Stimulated activated CD4-positive, alpha-beta T cell treated with anti-CD3 and anti-CD28 coated beads, TNF-alpha, amount 100 ng/mL, for 48 hours (primary cell): ENCODE data around the gene CHAC1.
"Not testable (repeated sequence)": the region's sequence is repeated elsewhere in the genome, so short reads cannot be mapped to it uniquely, and the experiment has no call there.

Experiments
- DNase-seq, 3 donors: peaks; one replicate each; pipeline ENCODE4 v3.0.0-alpha.2; 2020; ENCODE audit warnings: low read depth in 3 of 3

CHAC1 gene

DNA sequence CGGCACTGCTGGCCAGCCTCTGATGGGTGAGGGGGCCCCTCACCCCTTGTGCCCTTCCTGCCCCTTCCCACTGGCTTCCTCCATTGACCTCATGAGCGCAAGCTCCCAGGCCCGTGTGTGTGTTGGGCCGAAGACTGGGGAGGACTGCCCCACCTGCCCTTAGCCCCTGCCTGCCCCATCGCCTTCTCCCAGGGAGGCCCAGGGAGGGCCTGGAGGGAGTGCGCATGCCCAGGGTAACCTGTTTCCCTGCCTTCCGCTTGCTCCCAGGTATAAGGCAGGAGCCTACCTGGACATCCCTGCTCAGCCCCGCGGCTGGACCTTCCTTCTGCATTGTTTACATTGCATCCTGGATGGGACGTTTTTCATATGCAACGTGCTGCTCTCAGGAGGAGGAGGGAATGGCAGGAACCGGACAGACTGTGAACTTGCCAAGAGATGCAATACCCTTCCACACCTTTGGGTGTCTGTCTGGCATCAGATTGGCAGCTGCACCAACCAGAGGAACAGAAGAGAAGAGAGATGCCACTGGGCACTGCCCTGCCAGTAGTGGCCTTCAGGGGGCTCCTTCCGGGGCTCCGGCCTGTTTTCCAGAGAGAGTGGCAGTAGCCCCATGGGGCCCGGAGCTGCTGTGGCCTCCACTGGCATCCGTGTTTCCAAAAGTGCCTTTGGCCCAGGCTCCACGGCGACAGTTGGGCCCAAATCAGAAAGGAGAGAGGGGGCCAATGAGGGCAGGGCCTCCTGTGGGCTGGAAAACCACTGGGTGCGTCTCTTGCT, 15.3 kb upstream of the CHAC1 start:
- no peak for DNase-seq

DNA sequence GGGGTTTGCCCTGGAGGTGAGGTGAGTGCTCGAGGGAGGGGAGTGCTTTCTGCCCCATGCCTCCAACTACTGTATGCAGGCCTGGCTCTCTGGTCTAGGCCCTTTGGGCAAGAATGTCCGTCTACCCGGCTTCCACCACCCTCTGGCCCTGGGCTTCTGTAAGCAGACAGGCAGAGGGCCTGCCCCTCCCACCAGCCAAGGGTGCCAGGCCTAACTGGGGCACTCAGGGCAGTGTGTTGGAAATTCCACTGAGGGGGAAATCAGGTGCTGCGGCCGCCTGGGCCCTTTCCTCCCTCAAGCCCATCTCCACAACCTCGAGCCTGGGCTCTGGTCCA, 14.8 kb upstream of the CHAC1 start:
- no peak for DNase-seq

DNA sequence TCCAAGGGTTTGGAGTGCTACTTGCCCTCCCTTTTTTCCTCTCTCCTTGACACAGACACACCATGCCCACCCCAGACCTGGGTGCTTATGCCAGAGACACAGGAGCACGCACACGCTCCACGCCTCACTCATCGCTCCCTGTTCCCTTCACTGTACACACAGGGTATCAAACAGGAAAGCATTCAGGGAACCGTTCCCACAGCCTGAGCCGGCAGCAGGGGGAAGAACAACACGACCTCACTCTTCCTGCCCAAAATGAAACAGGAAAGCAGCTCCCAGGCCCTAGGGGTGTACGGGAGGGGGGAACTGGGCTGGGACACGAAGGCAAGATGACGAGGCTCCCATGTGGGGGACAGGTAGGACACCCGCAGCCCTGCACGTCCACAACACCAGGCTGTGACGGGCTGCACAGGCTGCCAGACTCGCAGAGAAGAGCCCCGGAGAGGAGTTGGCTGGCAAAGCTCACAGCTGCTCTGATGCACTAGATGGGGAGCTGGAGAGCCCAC, 12.9 kb upstream of the CHAC1 start:
- DNase-seq: no peak

DNA sequence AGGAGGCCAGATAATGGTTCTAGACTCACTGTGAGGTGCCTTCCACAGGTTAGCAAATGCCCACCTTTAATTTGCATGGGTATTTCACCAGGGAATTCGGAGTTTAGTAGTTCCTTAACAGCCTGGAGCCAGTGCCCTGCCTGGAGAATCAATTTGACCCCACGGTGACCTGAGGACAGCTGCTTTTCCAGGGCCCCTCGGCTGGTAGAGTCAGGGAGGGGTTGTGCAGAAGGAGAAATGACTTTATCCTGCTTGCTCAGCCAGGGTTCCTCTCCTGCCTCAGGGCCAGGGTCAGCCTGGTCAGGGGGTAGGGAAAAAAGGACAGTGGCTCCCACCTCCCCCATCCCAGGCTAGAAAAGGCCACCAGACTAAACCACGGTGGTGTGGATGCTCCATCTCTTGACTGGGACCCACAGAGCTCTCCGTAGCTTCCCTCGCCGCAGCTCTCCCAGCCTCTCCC, 12.2 kb upstream of the CHAC1 start:
- DNase-seq: no peak

DNA sequence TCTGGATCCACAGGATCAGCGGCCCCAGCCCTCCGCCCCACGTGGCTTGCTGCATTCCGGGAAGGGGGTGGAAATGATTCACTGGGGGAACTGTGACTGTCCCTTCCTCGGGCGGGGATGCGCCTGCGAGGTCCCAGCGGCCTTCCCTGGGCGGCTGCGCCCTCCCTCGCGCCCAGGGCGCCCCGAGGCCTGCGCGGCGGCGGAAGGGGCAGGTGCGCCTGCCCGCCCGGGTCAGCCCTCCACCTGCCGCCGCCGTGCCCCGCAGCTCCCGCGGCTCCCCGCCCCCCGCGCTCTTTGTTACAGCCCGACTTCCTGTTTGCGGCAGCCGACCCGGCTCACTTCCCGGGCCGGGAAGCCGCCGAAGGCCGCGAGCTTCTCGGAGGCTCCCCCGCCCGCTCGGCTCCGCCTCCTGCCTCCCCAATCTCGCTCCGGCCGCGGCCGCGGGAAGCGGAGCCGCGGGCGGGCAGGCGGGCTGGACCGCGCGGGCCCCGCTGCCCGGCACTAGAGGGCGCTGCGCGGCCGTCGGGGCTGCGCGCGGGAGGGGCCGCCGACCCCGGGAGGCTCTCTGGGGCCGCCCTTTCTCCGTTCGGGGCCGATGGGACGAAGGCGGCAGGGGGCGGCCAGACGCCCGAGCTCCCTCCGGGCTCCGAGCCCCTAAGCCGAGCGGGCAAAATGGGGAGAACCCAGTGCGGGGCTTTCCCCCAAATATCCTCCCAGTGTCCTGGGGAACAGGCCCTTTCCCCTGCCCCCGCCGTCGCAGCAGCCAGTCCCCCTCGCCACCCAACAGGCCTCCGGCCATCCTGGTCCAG, 11.5 kb upstream of the CHAC1 start:
- peak; percentile 37 to 63 (median 39) for DNase-seq

DNA sequence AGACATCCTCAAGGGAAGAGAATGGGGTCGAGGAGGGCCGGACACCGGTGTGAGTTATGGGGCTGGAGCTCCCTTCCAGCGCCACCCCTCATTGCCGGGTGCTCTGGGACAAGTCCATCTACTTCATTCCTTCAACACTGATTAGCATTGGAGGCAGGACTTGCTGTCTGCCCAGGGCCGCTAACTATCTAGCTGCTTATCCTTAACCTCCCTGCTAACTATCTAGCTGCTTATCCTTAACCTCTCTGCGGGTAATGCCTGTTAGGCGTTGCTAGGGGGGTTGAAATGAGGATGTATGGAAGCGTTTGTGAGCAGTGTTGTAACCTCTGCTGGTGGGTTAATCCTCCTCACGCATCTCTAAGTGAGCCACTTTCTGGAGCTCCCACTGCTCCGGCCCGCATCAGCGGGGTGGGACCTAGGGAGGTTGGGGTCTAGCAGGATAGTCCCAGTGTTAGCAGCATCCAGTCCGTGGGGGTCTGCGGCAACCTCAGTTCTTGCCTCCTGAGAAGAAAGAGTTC, 10.9 kb upstream of the CHAC1 start:
- DNase-seq: no peak

DNA sequence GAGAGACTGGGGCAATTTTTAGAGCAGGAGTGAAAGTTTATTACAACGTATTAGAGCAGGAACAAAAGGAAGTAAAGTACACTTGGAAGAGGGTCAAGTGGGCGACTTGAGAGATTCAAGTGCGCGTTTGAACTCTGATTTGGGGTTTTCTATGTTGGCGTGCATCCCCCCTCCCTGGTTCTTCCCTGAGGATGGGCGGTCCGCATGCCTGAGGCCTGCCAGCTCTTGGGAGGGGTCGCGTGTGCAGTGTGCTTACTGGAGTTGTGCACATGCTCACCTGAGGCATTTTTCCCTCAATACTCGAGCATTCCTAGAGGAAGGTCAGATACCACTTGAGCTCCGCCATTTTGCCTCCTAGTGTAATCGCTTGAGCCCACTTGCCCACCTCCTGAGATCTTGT, 10.4 kb upstream of the CHAC1 start:
- no peak for DNase-seq

DNA sequence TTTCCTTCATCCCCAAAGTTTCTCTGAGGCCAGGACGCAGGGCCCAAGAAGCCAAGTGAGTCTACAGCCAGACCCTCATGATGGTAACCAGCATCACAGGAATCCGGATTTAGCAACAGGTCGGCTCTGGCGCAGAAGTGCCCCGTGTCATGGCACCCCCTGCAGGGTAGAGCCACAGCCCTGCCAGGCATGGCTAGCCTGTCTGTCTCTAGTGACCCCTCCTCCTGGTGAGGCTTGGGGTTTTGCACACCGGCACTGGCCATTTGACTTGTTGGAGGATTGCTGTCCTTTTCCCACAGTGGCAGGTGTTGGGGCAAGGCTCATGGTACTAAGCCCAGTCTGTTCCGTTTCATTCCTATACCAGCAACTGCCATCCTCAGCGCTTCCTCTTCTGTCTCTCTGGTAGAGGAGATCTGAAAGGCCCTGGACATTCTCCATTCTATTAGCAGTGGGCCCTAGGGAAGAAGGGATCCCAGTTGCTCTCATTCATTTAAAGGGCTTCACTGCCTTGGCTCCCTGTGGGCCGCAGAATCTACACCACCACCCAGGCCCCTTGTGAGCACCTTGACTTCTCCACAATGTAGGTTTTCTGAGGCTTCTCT, 9.4 kb upstream of the CHAC1 start:
- no peak for DNase-seq

DNA sequence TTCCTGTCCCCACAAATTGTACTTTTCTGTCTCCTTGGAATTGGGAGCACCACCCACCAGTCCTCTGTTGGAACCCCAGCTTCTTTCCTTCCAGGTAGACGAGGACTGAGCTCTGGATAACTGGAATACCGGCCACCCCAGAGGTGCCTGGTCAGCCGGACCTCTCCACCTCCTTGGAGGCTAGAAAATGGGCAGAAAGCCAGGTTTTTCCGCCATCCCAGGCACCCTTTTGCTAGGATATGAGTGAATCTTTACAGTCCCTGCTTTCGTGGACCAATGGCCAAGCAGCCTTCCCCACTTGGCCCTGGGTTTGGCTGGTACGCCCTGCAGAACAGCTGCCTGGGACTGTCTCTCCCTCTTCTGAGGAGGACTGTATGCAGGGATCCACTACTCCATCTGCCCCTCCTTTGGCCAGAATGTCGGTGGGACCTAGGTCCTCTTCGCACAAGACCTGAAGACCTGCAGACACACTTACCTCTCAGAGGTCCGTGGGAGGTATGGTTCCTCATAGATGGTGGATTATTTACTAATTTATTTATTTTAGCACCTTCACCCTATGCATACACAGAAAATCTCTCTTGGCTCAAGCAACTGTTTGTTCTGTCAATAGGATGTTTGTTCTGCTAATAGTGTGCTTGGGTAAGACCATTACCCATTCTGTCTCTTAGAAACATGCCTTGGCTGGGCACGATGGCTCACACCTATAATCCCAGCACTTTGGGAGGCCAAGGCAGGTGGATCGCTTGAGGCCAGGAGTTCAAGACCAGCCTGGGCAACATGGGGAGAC, 8.6 kb upstream of the CHAC1 start:
- DNase-seq: no peak

DNA sequence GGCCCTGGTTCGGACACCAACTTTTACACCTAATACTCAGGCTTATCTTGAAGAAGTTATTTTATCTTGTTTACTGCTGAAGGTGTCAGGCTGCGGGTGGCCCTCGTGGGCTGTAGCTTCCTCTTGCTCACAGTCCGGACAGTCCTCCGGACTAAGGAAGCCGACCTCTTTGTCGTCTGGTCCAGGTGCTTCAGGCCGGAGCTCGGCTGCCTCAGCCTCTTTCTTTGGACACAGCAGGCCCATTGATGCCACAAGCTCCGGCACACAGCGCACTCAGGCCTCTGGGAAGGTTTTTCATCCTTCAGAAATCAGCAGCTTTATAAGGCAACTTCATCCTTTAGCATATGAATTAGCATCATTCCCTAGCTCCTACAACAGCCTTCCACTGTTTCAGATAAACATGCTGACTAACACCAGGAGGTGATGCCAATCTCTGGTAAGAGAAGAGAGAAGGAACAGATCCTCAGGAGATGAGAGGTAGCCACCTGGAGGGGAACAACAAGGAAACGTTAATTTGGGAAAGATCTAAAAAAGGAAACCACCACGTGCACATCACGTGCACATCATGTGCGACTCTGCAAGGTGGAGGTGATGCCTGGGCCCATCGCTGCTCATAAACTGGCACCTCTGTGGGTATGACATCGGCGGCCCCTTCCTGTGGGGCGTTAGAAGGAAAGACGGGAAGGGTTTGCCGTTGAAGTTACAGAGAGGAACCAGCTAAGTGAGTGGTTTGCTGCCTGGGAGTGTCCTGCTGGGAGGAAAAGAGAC, 4.4 kb upstream of the CHAC1 start:
- DNase-seq: no peak

DNA sequence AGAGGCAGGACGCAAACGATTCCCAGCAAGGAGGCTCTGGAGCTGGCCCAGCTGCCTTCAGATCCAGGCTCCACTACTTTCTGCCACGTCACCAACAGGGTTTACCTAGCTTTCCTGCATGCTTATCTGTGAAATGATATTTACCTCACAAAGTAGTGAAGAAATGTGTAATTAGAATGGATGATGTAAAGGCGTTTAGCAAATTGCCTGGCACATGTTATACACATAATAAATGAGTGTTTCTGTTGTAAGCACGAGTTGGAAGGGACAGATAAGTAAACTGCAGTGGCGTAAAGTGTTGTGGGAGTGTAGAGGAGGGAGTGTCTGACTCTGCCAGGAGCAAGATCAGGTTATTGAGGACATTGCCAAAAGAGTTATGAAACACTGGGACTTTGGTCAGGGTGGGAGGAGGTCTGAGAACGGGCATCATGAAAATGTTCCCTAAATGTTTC, 3.5 kb upstream of the CHAC1 start:
- DNase-seq: no peak

DNA sequence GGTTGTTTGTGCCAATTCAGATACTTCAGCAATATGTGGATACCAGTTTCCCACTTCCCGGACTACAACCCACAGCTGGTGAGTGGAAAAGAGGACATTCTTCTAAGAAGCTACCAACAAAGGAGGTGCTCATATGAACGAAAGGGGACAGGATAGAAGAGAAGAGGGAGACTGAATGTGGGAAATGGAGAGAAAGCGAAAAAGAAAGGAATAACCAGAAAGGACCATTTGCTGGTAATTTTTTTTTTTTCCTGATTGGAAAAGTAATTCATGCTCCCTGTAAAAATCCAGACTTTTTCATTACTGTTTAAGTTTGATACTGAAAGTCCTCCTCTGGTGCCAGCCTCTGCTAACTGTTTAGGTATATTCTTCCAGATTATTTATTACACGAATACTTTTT, 1.5 kb upstream of the CHAC1 start:
- DNase-seq: no peak

DNA sequence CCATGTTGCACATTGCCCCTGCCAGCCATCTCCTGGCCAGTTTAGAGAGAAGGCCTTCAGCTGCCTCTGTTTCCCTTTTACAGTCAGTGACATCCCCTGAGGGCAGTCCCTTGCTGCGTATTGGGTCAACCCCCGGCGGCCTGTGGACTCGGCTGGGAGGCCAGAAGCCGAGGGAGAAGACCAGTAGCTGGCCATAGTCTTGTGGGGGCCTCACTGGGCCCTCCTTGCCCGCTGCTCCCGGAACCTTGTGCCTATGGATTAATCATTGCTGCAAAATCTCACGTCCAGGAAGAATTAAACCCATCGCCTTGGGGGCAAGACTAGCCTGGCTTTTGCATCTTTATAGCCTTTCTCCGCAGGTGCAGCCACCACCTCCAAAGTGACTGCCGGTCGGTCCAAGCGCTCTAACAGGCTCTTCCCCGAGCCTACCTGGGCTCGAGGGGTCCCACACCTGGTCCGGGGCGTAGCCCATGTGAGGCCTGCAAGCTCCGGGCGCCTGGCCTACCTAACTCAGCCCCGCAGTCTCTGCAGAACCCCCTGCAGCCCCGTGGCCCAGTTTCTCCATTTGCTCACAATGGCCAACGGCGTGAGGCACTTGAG, 870 bp upstream of the CHAC1 start:
- DNase-seq: no peak

DNA sequence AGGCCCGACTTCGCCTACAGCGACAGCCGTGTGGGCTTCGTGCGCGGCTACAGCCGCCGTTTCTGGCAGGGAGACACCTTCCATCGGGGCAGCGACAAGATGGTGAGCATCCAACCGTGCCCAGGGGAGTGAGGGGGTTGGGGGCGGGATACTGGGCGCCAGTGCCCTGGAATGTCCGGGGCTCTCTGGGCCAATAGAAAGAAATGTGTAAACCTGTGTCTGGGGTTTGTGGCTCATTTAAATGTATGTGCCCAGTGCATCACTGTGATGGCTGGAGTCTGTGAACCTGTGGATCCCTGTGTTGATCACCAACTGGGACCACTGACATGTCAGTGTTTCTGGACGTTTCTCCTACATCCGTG, 423 bp downstream of the CHAC1 start:
- DNase-seq: no peak

DNA sequence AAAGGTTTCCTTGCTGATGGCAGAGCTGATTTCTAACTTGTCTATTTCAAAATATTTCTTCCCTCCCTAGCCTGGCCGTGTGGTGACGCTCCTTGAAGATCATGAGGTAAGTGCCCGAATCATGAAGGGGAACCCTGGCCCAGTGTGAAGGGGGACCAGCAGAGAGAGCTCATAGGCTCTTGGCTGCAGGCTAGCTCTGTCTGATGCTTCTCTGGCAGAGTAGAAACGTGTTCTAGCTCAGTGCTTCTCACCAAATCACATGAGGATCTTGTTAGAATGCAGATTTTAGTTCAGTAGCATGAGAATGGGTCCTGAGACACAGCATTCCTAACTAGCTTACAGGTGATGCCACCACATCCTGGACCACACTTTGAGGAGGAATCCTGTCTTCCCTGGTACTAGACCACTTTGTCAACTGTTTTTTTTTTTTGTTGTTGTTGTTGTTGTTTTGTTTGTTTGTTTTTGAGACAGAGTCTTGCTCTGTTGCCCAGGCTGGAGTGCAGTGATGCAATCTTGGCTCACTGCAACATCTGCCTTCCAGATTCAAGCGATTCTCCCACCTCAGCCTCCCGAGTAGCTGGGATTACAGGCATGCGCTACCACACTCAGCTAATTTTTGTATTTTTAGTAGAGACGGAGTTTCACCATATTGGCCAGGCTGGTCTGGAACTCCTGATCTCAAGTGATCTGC, 1.0 kb downstream of the CHAC1 start:
- not testable (repeated sequence) for DNase-seq

DNA sequence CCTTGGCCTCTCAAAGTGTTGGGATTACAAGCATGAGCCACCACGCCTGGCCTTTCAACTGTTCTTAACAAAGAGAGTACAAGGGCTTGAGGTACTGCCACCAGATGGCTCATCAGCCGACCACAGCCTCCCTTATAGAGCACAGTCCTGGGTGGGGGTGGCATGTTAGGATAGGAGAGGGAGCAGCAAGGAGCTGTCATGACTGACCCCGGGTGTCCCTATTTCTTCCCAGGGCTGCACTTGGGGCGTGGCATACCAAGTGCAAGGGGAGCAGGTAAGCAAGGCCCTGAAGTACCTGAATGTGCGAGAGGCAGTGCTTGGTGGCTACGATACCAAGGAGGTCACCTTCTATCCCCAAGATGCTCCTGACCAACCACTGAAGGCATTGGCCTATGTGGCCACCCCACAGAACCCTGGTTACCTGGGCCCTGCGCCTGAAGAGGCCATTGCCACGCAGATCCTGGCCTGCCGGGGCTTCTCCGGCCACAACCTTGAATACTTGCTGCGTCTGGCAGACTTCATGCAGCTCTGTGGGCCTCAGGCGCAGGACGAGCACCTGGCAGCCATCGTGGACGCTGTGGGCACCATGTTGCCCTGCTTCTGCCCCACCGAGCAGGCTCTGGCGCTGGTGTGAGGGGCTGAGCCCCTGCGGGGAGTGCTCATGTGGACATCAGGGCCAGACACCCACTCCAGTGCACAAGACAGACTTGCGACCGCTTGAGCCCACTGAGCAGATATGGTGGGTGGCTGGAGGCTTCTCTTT, 2.1 kb downstream of the CHAC1 start:
- no peak for DNase-seq

DNA sequence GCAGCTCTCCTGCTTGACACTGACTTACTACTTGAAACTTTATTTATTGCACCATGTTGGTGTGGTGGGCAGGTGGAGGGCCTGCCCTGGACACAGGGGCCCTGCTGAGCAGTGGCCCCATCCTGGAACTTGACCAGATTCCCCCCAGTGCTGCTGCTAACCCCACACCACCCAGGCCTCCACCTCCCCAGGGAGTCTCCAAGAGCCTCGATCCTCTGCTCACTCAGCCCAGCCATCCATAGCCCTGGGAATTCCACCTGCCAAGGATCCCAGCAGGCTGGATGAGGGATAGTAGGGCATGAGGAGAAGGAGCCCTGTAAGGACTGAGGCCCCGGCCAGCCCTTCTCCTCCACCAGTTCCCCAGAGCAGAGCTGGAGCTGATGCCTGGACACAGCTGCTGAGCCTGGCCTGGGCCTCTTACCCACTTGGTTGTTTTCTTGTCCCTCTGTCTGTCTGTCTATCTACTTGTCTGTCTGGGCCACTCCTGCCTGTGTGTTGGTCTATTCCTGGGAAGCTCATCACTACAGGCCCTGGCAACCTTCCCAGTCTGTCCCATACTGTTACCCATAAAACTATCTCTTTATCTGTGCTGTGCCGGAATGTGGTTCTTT, 2.8 kb downstream of the CHAC1 start:
- no peak for DNase-seq

DNA sequence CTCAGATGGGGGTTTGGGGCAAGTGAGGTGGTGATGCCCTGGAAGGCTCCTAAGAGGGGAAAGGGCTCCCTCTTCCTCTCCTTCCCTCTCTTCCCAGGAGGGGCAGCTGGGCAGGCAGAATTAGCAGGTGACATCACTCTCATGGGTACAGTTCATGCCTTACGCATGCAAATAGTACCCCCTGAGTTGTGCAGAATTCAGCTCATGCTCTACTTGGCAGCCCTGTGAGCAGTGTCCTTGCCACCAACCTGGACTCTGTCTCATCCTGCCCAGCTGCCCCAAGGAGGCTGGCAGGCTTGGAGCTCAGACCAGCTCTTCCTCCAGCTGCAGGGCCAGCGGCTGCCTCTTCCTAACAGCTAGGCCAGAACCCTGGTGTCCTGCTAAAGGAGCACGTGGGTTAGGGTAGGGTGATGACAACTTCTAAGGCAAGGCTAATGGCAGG, 3.3 kb downstream of the CHAC1 start:
- no peak for DNase-seq
